Effector CD8-positive, alpha-beta T cell (primary cell): ENCODE results near the gene ACIN1.
"Not testable (repeated sequence)": the region's sequence is repeated elsewhere in the genome, so short reads cannot be mapped to it uniquely, and the experiment has no call there.

Experiments used
- DNase-seq: peaks from one replicate; lab custom pipeline; 2025; lab: John Stamatoyannopoulos, UW

Gene ACIN1

GRCh38 chr14:23107620-23108019 is 12.7 kb upstream of the ACIN1 start:
- not testable (repeated sequence) for DNase-seq

DNA sequence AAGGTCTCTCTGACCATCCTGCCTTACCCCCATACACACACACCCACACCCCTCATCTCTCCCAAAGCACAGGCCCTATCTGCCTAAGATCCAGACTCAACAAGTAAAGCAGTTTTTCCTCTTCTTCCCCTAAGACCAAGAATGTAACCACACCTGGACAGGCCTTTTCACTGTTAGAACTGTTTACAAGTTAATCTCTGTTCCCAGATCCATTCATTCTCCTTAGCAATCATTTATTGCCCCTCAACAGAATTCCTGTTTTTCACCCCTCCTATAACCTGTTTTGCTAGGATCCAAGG is 11.8 kb upstream of the ACIN1 start:
- no peak for DNase-seq

DNA sequence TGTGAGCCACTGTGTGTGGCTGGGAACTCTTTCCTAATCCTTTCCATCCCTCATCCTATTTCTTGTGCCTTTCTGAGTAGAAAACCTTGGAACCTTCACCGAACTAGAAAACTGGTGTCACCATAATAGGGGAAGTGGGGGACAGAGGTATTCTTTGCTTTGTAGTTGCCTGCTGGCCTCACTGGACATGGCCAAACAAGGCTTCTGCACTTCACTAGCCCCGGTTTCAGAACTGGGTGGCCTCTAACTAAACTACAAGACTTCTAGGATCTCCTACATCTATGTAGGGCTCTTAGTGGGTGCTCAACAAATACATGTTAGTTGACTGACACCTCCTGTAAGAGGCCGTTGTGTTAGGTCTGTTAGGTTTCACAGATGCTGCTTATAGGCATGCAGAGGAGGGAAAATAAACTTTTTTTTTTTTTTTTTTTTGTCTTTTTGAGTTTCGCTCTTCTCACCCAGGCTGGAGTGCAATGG is 10.4 kb upstream of the ACIN1 start:
- no peak for DNase-seq

- DNase-seq = no peak
These were observed 9.8 kb upstream of the ACIN1 start, which contains the start of gene CIROP for GRCh38 chr14:23104591-23105347. CIROP (minus strand) TSS chr14:23104989; CDS start chr14:23104920, 69 bp downstream.

DNA sequence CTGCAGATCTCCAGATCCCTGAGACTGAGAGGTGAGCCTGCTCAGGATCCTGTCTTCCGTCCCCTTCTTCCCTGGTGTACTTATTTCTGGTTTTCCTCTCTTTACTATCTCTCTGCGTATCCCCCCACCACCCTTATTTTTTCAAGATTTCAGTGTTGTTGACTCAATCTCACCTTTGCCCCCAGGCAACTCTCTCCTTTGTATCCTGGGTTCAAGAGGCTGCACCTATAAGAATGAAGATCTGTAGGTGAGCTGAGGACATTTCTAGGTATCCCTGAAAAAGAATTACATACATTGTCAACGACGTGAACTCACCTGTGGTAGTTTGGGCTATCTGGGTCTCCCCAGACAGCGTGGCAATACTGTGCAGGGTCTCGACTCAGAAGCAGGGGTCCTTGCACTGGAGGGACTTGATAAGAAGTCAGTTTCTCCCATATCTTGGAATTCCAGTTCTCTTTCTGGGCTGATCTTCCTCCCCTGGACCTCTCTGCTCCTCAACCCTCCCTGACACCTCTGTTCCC is 9.2 kb upstream of the ACIN1 start:
- DNase-seq = no peak

DNA sequence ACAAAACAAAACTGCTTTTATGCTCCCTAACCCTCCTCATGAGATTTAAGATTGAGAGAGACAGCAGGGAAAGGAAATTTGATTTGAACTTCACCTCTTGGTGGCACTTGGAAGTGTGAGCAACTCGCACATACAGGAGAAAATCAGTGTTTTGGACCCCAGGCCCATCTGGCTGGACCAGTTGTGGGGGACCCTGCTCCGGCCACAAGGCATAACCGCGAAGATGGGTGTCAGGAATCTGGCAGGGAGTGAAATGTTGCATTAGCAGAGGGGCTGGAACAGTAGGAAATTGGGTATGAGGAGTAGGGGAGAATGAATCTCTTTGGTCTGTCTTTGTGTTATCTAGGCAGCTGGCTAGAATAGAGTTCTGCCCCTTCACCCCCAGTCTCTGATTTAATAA is 8.6 kb upstream of the ACIN1 start:
- DNase-seq = no peak

DNA sequence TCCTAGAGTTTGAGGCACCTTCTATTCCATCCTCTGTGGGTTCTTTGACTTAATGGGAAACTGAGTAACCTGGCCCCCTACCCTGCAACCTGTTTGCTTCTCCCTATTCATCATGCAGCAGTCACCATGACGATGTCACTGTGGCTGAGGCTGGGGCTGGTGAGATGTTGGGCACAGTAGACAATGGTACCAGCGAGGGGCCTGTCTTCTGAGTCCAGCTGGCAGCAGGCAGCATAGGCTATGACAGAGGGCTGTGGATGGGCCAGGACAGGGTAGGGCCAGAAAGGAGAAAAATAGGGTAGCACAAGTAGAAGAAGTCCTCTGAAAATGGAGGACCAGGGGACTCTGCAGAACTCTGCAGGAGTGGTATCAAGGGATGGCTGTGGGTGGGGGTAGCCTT is 7.9 kb upstream of the ACIN1 start:
- no peak for DNase-seq

DNA sequence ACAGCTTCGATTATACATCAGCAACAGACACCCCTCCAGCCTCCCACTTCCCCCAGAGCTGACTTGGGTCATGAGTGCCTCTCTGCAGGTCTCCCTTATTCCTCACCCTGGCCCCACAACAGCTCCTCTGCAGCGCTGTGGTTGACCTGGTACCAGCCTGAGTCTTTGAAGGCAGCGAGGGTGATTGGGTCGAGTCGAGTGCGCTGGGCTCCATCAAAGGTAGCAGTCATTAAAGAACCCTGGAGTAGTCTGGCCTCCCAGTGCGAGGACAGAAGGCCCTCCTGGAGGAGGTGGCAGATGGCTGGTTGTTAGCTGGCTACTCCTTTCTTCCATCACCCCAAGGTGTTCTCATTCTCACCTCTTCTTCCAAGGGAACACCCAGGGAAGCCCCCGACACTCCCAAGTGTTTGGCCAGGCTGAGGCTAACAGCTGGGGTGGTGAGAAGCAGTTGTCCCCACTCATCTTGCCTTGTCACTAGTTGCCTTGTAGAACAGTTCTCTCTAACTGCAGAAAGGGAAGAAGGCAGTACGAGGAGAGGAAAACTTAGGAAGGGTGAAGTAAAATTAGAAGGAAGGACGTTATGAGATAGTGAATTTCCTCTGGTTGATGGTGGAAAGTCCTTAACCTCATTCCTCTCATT is 7.2 kb upstream of the ACIN1 start:
- DNase-seq = no peak

- DNase-seq = no peak
These were observed 6.5 kb upstream of the ACIN1 start for GRCh38 chr14:23101213-23101970.

GRCh38 chr14:23099212-23099861 is 4.4 kb upstream of the ACIN1 start:
- DNase-seq = no peak

GRCh38 chr14:23097786-23098185 is 2.9 kb upstream of the ACIN1 start:
- no peak for DNase-seq

DNA sequence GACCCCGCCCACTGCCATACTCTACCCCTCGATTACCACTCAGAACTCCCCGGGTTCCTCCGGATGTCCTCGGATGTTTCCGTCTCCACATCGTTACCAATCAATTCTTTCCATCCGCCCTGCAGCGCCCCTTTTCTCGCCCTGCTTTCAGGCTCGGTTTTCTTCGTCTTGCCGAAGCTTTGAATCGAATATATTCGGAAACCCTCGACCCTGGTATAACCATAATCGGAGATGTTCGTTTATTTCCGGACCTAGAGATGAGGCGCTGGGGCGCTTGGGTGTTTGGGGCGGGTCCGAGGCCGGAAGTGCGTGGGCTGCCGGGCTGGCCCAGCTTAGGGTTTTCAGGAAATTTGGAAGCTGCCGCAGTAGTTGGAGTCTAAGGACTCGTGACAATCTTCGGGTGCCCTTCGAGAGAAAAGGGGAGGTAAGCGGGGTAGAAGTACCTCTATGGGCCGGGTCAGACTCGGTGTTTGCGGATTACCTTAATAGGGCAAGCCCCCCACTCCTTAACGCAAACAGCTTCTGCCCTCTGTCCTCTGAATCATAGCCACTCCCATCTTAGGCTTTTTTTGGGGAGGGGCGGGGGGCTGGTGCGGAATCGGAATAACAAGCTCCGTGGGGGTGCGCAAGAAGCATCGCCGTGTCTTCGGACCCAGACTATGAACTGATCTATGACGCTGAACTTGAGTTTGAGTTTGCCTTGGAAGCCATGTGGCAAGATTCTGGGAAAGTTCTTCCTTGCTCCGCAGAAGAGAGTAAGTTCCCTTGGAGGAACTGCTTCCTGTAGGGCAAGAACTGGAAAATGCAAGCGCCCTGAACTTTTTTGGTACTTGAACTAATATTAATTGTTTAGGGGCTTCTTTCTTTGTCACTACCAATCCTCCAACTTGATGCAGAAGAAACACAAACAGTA is 516 bp upstream of the ACIN1 start, which contains the start of gene C14orf119:
C14orf119 (plus strand) TSS at position 310 of the 913 bp plus-strand sequence. CDS start 2,154 bp downstream, outside the sequence.
- no peak for DNase-seq

- no peak for DNase-seq
These were observed 808 bp downstream of the ACIN1 start for GRCh38 chr14:23093991-23094665.

DNA sequence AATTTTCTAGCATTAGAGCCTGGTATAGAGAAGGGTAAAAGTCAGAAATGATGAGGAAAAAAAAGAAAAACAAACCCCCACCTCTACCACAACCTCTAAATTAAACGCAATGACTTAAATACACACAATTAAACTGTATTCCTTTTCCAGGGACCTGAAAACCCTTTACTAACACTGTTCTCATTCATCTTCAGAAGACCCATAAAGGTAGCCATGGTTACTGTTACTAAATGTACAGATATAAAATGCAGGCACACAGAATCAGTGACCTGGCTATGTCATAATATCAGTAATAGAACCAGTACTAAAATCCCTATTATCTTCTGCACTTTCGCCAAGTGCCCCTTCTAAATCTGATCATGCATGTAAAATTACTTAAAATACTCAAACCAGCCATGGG is 1.4 kb downstream of the ACIN1 start:
- no peak for DNase-seq

- DNase-seq = no peak
These were observed 1.8 kb downstream of the ACIN1 start for GRCh38 chr14:23093104-23093503.

GRCh38 chr14:23091294-23092225 is 3.4 kb downstream of the ACIN1 start:
- no peak for DNase-seq

DNA sequence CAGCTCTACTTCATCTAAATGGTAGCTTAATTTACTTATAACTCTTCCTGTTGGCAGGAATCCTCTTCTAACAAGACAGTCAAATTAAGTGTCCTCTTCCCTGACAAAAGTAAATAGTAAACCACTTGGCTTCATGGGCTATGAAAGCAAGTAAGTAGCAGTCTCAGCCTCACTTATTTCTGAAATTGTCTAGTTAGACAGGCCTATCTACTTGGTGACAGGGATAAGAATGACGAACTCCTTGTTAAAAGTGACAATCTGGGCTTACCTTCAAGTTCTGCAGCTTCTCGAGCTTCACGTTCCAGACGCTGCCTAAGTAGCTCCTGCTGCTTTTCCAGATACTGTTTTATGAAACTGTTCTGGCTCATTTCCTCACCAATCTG is 4.7 kb downstream of the ACIN1 start:
- no peak for DNase-seq

GRCh38 chr14:23089498-23090253 is 5.3 kb downstream of the ACIN1 start:
- DNase-seq = no peak
